Astrocyte (in vitro differentiated cells and primary cell): Measurements from ENCODE around the gene NCAM1. TPM values are rescaled to one million over a fixed set of nuclear protein-coding genes. Genes with fewer than 3 reads are reported as not detected.

Experiments
- DNase-seq: peaks from one replicate; pipeline ENCODE4 v3.0.0-alpha.2; 2010; ENCODE audit warnings: low read depth
- FAIRE-seq: peaks from 2 replicates; lab custom pipeline; 2011; peaks lifted over from hg19 to GRCh38; lab: Jason Lieb, UNC
- H2AFZ ChIP-seq: 2 replicates; pipeline ENCODE4 v1.6.0; 2012; ENCODE audit warnings: low read depth, low read length, inconsistent platforms
- H3K27ac ChIP-seq: 2 replicates; pipeline ENCODE4 v1.5.1; 2011; ENCODE audit warnings: low read depth, low read length, inconsistent platforms
- H3K27me3 ChIP-seq: 2 replicates; pipeline ENCODE4 v1.6.0; 2011; ENCODE audit warnings: low read length, inconsistent platforms; ENCODE audit not compliant: insufficient read depth
- H3K36me3 ChIP-seq: 2 replicates; pipeline ENCODE4 v1.5.1; 2011; ENCODE audit warnings: low read length, inconsistent platforms; ENCODE audit not compliant: insufficient read depth
- H3K4me1 ChIP-seq: 2 replicates; pipeline ENCODE4 v1.5.1; 2011; ENCODE audit warnings: low read length, inconsistent platforms; ENCODE audit not compliant: insufficient read depth
- H3K4me2 ChIP-seq: 2 replicates; pipeline ENCODE4 v1.6.0; 2012; ENCODE audit warnings: low read length, inconsistent platforms
- H3K4me3 ChIP-seq: 2 replicates; pipeline ENCODE4 v1.5.1; 2011; ENCODE audit warnings: low read depth, mild to moderate bottlenecking, low read length, inconsistent platforms; ENCODE audit not compliant: insufficient read depth
- H3K79me2 ChIP-seq: 2 replicates; pipeline ENCODE4 v1.6.0; 2012; ENCODE audit warnings: mild to moderate bottlenecking, low read length, inconsistent platforms; ENCODE audit not compliant: insufficient read depth
- H3K9ac ChIP-seq: 2 replicates; pipeline ENCODE4 v1.6.0; 2012; ENCODE audit warnings: mild to moderate bottlenecking, low read length, inconsistent platforms
- H3K9me3 ChIP-seq: 2 replicates; pipeline ENCODE4 v1.5.1; 2012; ENCODE audit warnings: low read depth, mild to moderate bottlenecking, low read length, inconsistent platforms; ENCODE audit not compliant: insufficient read depth
- H4K20me1 ChIP-seq: 2 replicates; pipeline ENCODE4 v1.6.0; 2012; ENCODE audit warnings: low read length, inconsistent platforms; ENCODE audit not compliant: insufficient read depth
- H3K27ac Mint-ChIP-seq: one replicate; pipeline ENCODE4 v1.8.0; 2021; ENCODE audit warnings: mild to moderate bottlenecking, mixed read lengths; ENCODE audit not compliant: unreplicated experiment
- H3K27me3 Mint-ChIP-seq: one replicate; pipeline ENCODE4 v1.8.0; 2021; ENCODE audit warnings: low read depth, mixed read lengths; ENCODE audit not compliant: unreplicated experiment
- H3K36me3 Mint-ChIP-seq: one replicate; pipeline ENCODE4 v1.8.0; 2021; ENCODE audit warnings: low read depth, mixed read lengths; ENCODE audit not compliant: unreplicated experiment
- H3K4me1 Mint-ChIP-seq: one replicate; pipeline ENCODE4 v1.8.0; 2021; ENCODE audit warnings: low read depth, mixed read lengths; ENCODE audit not compliant: unreplicated experiment
- H3K4me3 Mint-ChIP-seq: one replicate; pipeline ENCODE4 v1.8.0; 2021; ENCODE audit warnings: mild to moderate bottlenecking, moderate library complexity, mixed read lengths; ENCODE audit not compliant: unreplicated experiment
- H3K9me3 Mint-ChIP-seq: one replicate; pipeline ENCODE4 v1.8.0; 2021; ENCODE audit warnings: mild to moderate bottlenecking, mixed read lengths; ENCODE audit not compliant: unreplicated experiment
- CTCF ChIP-seq: IDR thresholded peaks from 2 replicates; pipeline ENCODE4 v1.5.1; 2011; ENCODE audit warnings: low read depth, mild to moderate bottlenecking, inconsistent platforms, low read length, moderate library complexity; ENCODE audit not compliant: insufficient read depth
- EZH2 ChIP-seq: IDR thresholded peaks from 2 replicates; pipeline ENCODE4 v1.6.1; 2012; ENCODE audit warnings: mild to moderate bottlenecking, low read length, inconsistent platforms; ENCODE audit not compliant: insufficient read depth
- total RNA-seq: library from RNA; stranded (reverse); gene quantifications from 2 replicates; pipeline ENCODE4 v1.2.1, GENCODE V29; 2021

Gene NCAM1
- total RNA-seq, 1 donor from 2014 or later, result 17.4 TPM

GRCh38 chr11:113119966-113120736 is 158.9 kb downstream of the NCAM1 start:
- Mint-ChIP-seq H3K4me3 (no peak overlapping the region), H3K27me3 (peaks cover 5% of the 10 kb centered on the region), H3K27ac (no peak overlapping the region), H3K36me3 (no peaks in the 10 kb centered on the region), H3K9me3 (no peaks in the 10 kb centered on the region), H3K4me1 (peaks cover 8% of the 10 kb centered on the region)
- DNase-seq (no peak), FAIRE-seq (no peak)
- Histone ChIP-seq H3K27me3 (peaks cover 2% of the 10 kb centered on the region), H3K36me3 (no peaks in the 10 kb centered on the region), H3K9me3 (no peaks in the 10 kb centered on the region), H2AFZ (no peak overlapping the region), H4K20me1 (no peaks in the 10 kb centered on the region), H3K4me1 (no peaks in the 10 kb centered on the region), H3K4me3 (no peak overlapping the region), H3K4me2 (no peak overlapping the region), H3K27ac (no peak overlapping the region), H3K79me2 (no peaks in the 10 kb centered on the region), H3K9ac (no peak overlapping the region)
- TF ChIP-seq EZH2 (no peak), CTCF (no peak)

- H3K36me3 Mint-ChIP-seq, result no peaks in the 10 kb centered on the region
These were observed 160.5 kb downstream of the NCAM1 start for GRCh38 chr11:113121746-113122145.

GRCh38 chr11:113124006-113124405 is 162.8 kb downstream of the NCAM1 start:
- FAIRE-seq, result no peak

More at GRCh38 chr11:113121746-113122145, 160.5 kb downstream of the NCAM1 start:
- no peak overlapping the region for H3K27ac Mint-ChIP-seq
- no peaks in the 10 kb centered on the region for H3K79me2 ChIP-seq
- no peak overlapping the region for H3K27ac ChIP-seq
- H3K4me1 Mint-ChIP-seq, result peaks cover 8% of the 10 kb centered on the region
- DNase-seq (no peak), FAIRE-seq (no peak)
- TF ChIP-seq EZH2, result no peak
- peaks cover 2% of the 10 kb centered on the region for H3K27me3 ChIP-seq
- H3K9ac ChIP-seq, result no peak overlapping the region
- no peak overlapping the region for H2AFZ ChIP-seq
- no peaks in the 10 kb centered on the region for H3K9me3 ChIP-seq
- H3K4me1 ChIP-seq, result no peaks in the 10 kb centered on the region
- H4K20me1 ChIP-seq, result no peaks in the 10 kb centered on the region
- H3K4me3 ChIP-seq, result no peak overlapping the region
- no peak overlapping the region for H3K4me3 Mint-ChIP-seq
- H3K4me2 ChIP-seq, result no peak overlapping the region
- H3K9me3 Mint-ChIP-seq, result no peaks in the 10 kb centered on the region
- no peaks in the 10 kb centered on the region for H3K36me3 ChIP-seq
- peaks cover 4% of the 10 kb centered on the region for H3K27me3 Mint-ChIP-seq

More at GRCh38 chr11:113124006-113124405, 162.8 kb downstream of the NCAM1 start:
- Mint-ChIP-seq H3K4me3 (no peak overlapping the region), H3K27me3 (peaks cover 4% of the 10 kb centered on the region), H3K27ac (no peak overlapping the region), H3K9me3 (no peaks in the 10 kb centered on the region), H3K36me3 (no peaks in the 10 kb centered on the region), H3K4me1 (peaks cover 4% of the 10 kb centered on the region)
- H2AFZ ChIP-seq, result no peak overlapping the region
- H3K36me3 ChIP-seq, result no peaks in the 10 kb centered on the region
- no peaks in the 10 kb centered on the region for H3K79me2 ChIP-seq
- no peak overlapping the region for H3K27ac ChIP-seq
- H3K4me2 ChIP-seq, result no peak overlapping the region
- peaks cover 2% of the 10 kb centered on the region for H3K27me3 ChIP-seq
- H3K9ac ChIP-seq, result no peak overlapping the region
- H3K9me3 ChIP-seq, result no peaks in the 10 kb centered on the region
- H4K20me1 ChIP-seq, result no peaks in the 10 kb centered on the region
- no peaks in the 10 kb centered on the region for H3K4me1 ChIP-seq
- no peak for DNase-seq
- no peak overlapping the region for H3K4me3 ChIP-seq
- TF ChIP-seq EZH2 (no peak), CTCF (no peak)
